Brain microvascular endothelial cell (primary cell): Measurements from ENCODE around the gene SLC39A6.

ENCODE experiments used
- DNase-seq: peaks from one replicate; pipeline ENCODE4 v3.0.0-alpha.2; 2020
- H3K27ac ChIP-seq: fragments of 250-450 bp; sonication (Bioruptor Pico); 2 replicates; pipeline ENCODE4 v1.5.1; 2020; ENCODE audit warnings: mild to moderate bottlenecking, moderate library complexity
- H3K27me3 ChIP-seq: fragments of 250-450 bp; sonication (Bioruptor Pico); replicated peaks from 2 replicates; pipeline ENCODE4 v1.5.1; 2020; ENCODE audit warnings: mild to moderate bottlenecking
- H3K36me3 ChIP-seq: fragments of 250-450 bp; sonication (Bioruptor Pico); replicated peaks from 2 replicates; pipeline ENCODE4 v1.5.1; 2020; ENCODE audit warnings: mild to moderate bottlenecking
- H3K4me3 ChIP-seq: 2 replicates; pipeline ENCODE4 v1.5.1; 2011; ENCODE audit warnings: low read depth, mild to moderate bottlenecking, control low read depth, low read length, moderate library complexity
- in situ Hi-C: cut with HindIII; loops from 2 replicates; pipeline ENCODE4 v1.10.0; 2017; ENCODE audit warnings: low sequenced_read_pairs, low pct_ligation_motif_present
- TF ChIP-seq, protein P1 (sequence below): IDR thresholded peaks from 2 replicates; pipeline ENCODE4 v1.5.1; 2011; ENCODE audit warnings: low read depth, mild to moderate bottlenecking, moderate library complexity, low read length, control low read depth, inconsistent platforms; ENCODE audit errors: missing control alignments

SLC39A6 gene

DNA sequence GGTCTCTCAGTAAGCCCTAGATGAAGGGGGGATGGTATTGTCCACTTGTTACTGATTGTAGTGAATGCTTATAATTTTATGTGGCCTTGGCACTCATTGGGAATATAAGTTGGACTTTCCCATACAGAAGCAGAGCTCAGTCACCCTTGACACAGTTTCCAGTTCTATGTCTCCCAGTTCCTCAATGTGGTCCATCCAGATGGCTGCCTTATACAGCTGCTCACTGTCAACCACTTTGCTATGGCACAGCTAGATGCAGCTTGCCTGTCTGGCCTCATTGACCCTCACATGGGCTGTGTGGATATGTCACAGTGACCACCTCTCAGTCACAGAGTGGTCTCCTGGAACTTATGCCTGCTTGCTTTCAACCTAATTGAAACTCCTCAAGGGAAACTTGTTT, 21.7 kb downstream of the SLC39A6 start:
- in situ Hi-C loops: no loop called here
- no peak overlapping the region for H3K4me3 ChIP-seq
- no peak for DNase-seq
- no peaks in the 10 kb centered on the region for H3K27me3 ChIP-seq
- TF ChIP-seq, protein P1, sequence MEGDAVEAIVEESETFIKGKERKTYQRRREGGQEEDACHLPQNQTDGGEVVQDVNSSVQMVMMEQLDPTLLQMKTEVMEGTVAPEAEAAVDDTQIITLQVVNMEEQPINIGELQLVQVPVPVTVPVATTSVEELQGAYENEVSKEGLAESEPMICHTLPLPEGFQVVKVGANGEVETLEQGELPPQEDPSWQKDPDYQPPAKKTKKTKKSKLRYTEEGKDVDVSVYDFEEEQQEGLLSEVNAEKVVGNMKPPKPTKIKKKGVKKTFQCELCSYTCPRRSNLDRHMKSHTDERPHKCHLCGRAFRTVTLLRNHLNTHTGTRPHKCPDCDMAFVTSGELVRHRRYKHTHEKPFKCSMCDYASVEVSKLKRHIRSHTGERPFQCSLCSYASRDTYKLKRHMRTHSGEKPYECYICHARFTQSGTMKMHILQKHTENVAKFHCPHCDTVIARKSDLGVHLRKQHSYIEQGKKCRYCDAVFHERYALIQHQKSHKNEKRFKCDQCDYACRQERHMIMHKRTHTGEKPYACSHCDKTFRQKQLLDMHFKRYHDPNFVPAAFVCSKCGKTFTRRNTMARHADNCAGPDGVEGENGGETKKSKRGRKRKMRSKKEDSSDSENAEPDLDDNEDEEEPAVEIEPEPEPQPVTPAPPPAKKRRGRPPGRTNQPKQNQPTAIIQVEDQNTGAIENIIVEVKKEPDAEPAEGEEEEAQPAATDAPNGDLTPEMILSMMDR: no peak
- peaks cover 3% of the 10 kb centered on the region for H3K36me3 ChIP-seq
- H3K27ac ChIP-seq: no peak overlapping the region

DNA sequence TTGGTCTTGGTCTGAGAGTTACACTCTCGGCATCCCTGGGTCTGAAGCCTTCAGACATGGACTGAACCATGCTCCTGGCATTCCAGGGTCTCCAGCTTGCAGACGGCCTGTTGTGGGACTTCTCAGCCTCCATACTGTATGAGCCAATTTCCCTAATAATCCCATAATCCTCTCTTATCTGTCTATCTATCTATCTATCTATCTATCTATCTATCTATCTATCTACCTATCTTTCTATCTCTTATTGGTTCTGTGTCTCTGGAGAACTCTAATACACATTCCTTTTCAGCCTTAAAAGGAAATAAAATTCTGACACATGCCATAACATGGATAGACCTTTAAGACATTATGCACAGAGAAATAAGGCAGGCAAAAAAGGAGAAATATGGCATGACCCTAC, 24.4 kb downstream of the SLC39A6 start:
- Histone ChIP-seq H3K27me3 (no peaks in the 10 kb centered on the region), H3K36me3 (no peaks in the 10 kb centered on the region), H3K4me3 (no peak overlapping the region), H3K27ac (no peak overlapping the region)
- in situ Hi-C loops: no loop called here
- TF ChIP-seq, protein P1: no peak
- no peak for DNase-seq

DNA sequence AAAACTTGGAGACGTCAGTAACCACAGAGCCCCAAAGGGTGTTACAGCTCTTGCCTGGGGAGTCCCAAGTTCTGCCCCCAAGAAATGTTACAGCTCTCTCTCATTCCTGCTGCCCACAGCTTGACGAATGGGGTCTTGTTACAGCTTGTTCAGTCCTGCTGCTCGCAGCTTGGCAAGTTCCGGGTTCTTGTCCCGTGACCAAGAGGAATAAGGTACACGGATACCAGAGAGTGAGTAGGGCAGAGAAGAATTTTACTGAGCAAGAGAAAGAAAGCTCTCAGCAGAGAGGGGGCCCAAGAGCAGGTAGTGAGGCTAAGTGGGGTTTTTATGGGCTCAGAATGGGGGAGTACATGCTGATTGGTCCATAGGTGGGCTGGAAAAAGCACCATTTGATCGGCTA, 27.2 kb downstream of the SLC39A6 start:
- Histone ChIP-seq H3K36me3 (no peaks in the 10 kb centered on the region), H3K27ac (no peak overlapping the region), H3K27me3 (no peaks in the 10 kb centered on the region), H3K4me3 (no peak overlapping the region)
- TF ChIP-seq, protein P1: no peak
- no peak for DNase-seq
- in situ Hi-C loops: no loop called here

DNA sequence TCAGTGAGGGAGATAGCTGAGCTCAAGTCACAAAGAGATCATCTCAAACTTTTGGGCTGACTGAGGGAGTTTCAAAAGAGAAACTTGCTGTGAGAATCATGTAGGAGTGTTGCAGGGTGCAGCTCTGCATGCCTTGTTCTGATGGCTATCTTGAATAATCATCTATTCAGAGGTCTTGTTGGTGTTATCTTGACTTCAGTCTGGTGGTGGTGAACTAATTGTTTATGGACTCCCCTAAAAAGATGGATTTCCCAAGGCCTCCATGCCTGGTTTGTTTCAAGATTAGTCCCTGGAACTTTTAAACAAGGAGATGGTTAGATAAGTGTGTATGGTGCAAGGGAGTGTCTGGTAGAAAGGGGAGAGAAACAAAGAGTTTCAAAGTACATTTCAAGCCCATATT, 29.8 kb downstream of the SLC39A6 start:
- no peak for DNase-seq
- Histone ChIP-seq H3K36me3 (no peaks in the 10 kb centered on the region), H3K4me3 (no peak overlapping the region), H3K27ac (no peak overlapping the region), H3K27me3 (no peaks in the 10 kb centered on the region)
- TF ChIP-seq, protein P1: no peak
- in situ Hi-C loops: no loop called here

DNA sequence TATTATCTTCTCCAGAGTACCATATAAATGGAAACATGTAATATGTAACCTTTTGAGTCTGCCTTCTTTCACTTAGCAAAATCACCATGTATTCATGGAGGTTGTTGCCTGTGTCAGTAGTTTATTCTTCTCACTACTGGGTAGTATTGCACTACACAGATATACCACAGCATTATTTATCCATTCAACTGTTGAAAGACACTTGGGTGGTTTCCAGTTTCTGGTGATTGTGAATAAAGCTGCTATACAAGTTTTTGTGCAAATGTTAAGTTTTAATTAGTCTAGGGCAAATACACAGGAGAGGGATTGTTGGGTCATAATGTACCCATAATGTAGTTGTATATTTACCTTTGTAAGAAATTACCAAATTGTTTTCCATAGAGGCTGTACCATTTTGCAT, 32.2 kb downstream of the SLC39A6 start:
- in situ Hi-C loops: no loop called here

More for the DNA sequence above, 32.2 kb downstream of the SLC39A6 start:
- Histone ChIP-seq H3K36me3 (no peaks in the 10 kb centered on the region), H3K27me3 (no peaks in the 10 kb centered on the region), H3K27ac (no peak overlapping the region), H3K4me3 (no peak overlapping the region)
- DNase-seq: no peak
- TF ChIP-seq, protein P1: no peak
